Heart right ventricle (tissue), 16 donors: Measurements from ENCODE around the gene CENPM. TPM values are rescaled to one million over a fixed set of nuclear protein-coding genes. Genes with fewer than 3 reads are reported as not detected.

Experiments
- ATAC-seq, 8 donors: fragments of 200-7000 bp; cut with Tn5 transposase; one replicate each; pipeline ENCODE4 v1.9.1; 2020; ENCODE audit warnings: mild to moderate bottlenecking in 8 of 8, moderate library complexity in 8 of 8, moderate number of reproducible peaks in 1 of 8
- DNase-seq, 2 donors: peaks; one replicate each; pipeline ENCODE4 v3.0.0-alpha.2; 2020
- H3K27ac ChIP-seq, 10 donors: fragments of 200-600 bp; sonication (generic) in 2 of 10; one replicate each; pipeline versions ENCODE4 v1.5.0 to v1.8.0; 2020 to 2022; ENCODE audit warnings: mild to moderate bottlenecking in 3 of 10
- H3K27me3 ChIP-seq, 7 donors: fragments of 200-600 bp; one replicate each; pipeline ENCODE4 v1.8.0; 2021 to 2022; ENCODE audit warnings: mild to moderate bottlenecking in 2 of 7
- H3K36me3 ChIP-seq, 9 donors: fragments of 200-600 bp; sonication (generic) in 1 of 9; one replicate each; pipeline versions ENCODE4 v1.5.0 to v1.8.0; 2020 to 2022; ENCODE audit warnings: mild to moderate bottlenecking in 2 of 9
- H3K4me1 ChIP-seq, 9 donors: fragments of 200-600 bp; sonication (generic) in 1 of 9; one replicate each; pipeline versions ENCODE4 v1.5.0 to v1.8.0; 2020 to 2022; ENCODE audit warnings: mild to moderate bottlenecking in 4 of 9
- H3K4me3 ChIP-seq, 10 donors: fragments of 200-600 bp; sonication (generic) in 2 of 10; one replicate each; pipeline versions ENCODE4 v1.5.0 to v1.8.0; 2020 to 2022; ENCODE audit warnings: mild to moderate bottlenecking in 7 of 10, moderate library complexity in 2 of 10
- H3K9me3 ChIP-seq, 11 donors: fragments of 200-600 bp in 10 of 11; sonication (generic) in 2 of 11; one replicate each; pipeline versions ENCODE4 v1.5.0 to v1.8.0; 2013 to 2022; ENCODE audit warnings: mild to moderate bottlenecking in 2 of 11, control low read depth in 1 of 11, moderate library complexity in 1 of 11
- CTCF ChIP-seq, 9 donors: fragments of 200-600 bp; sonication (generic) in 2 of 9; IDR thresholded peaks; one replicate each; pipeline versions ENCODE4 v1.5.0 to v1.8.0; 2021 to 2022; ENCODE audit warnings: antibody characterized with exemption in 9 of 9, mild to moderate bottlenecking in 5 of 9, moderate library complexity in 1 of 9
- WGBS, 2 donors: extraction: QIAGEN DNeasy Blood & Tissue Kit; methylation state at CpG; one replicate each; pipeline ENCODE4 v1.1.7; 2013; ENCODE audit warnings: inconsistent platforms in 1 of 2; 5-methylcytosine and 5-hydroxymethylcytosine counted together
- intact Hi-C, 10 donors: fragments of 100-400 bp; cut with DNase I; formaldehyde crosslinking; loops; one replicate each; pipeline versions ENCODE4 v1.11.1 to v1.14.2; 2022
- polyA plus RNA-seq, 2 donors: library from polyadenylated mRNA; stranded (reverse); fragments of 200-250 nt; gene quantifications; one replicate each; pipeline ENCODE4 v1.2.3, GENCODE V29; 2013
- total RNA-seq, 10 donors: library from RNA; stranded (reverse); fragmentation: NEBNext Ultra II Directional in 3 of 10; extraction: Animal tissue kit (Norgen Biotek cat#: 25700) in 3 of 10; gene quantifications; one replicate each; pipeline versions ENCODE4 v1.2.1 to v1.2.4, GENCODE V29; 2021 to 2023
- donor health status: Arrhythmogenic right ventricular cardiomyopathy.
- donor health status: ischemic (EF 13 %, LVEDD 7.1; RV severe dilation, severe dysfunction).
- donor health status: healthy with polysubstance abuse.
- donor health status: DM: no; HTN: yes; CAD: no.
- donor health status: DM: no; HTN: no; CAD: no.
- donor health status: ischemic (EF 25% LVEDD 6.9; RV normal size, moderate dysfunction).
- donor health status: ischemic (EF 25% LVEDD 5.7; RV mildly dilated, moderate dysfunction).
- donor health status: healthy.
- donor health status: DM: yes; HTN: yes; CAD: no.
- donor health status: Ischemic cardiomyopathy.
- donor health status: ischemic (EF 35%, LVEDD 5.7; RV mildly dilated, moderate dysfunction).
- donor health status: nonischemic (EF 11% LVEDD 7.7; RV severe dilation, severe dysfunction).
- donor health status: DM: yes; HTN: yes; CAD: no.
- donor health status: PGD.
- donor health status: ischemic (EF 29% LVEDD 5.4; RV normal size, mild dysfunction).
- donor health status: nonischemic (EF 23%, LVEDD 6.1; RV moderate dilation, normal function).

Gene CENPM
- total and polyA plus RNA-seq, 12 donors, result 0.34 to 3.5 (median 0.77) TPM; not detected in 4

GRCh38 chr22:41976070-41976901 is 29.3 kb upstream of the CENPM start:
- Histone ChIP-seq H3K9me3 (no peaks in the 10 kb centered on the region), H3K27me3 (peaks cover 0 to 70% (median 65%) of the 10 kb centered on the region in 7 donors), H3K36me3 (no peaks in the 10 kb centered on the region), H3K27ac (no peak overlapping the region), H3K4me3 (peak overlapping the region in 9 of 10 donors; percentile 21 to 54 (median 47)), H3K4me1 (peaks cover 0 to 6% (median 5%) of the 10 kb centered on the region in 9 donors)
- DNase-seq (peak in 1 of 2 donors; percentile 34), ATAC-seq (peak in 2 of 8 donors; percentile 42 to 71)
- TF ChIP-seq CTCF (IDR thresholded peaks at IDR 0.05), result no peak
- 3 to 6% methylated on average over 26 to 72 of the region's 72 CpGs for WGBS, 2 donors
- intact Hi-C loops, result loop anchor here in 3 of 10 donors (1.0 to 10.0 kb wide), 3 partner anchors 44 to 499 kb away; no protein-coding TSS in a partner anchor

- Histone ChIP-seq H3K9me3 (no peaks in the 10 kb centered on the region), H3K36me3 (no peaks in the 10 kb centered on the region), H3K4me1 (peaks cover 0 to 6% (median 5%) of the 10 kb centered on the region in 9 donors), H3K27me3 (peaks cover 0 to 78% (median 68%) of the 10 kb centered on the region in 7 donors), H3K27ac (no peak overlapping the region), H3K4me3 (no peak overlapping the region)
- no peak for DNase-seq
- 66 to 70% methylated on average over 12 of the region's 12 CpGs for WGBS, 2 donors
- TF ChIP-seq CTCF (IDR thresholded peaks at IDR 0.05), result no peak
- intact Hi-C loops, result loop anchor here in 3 of 10 donors (1.0 to 10.0 kb wide), 3 partner anchors 45 to 499 kb away; no protein-coding TSS in a partner anchor
- ATAC-seq, result no peak
Observed at GRCh38 chr22:41975299-41976069, 28.5 kb upstream of the CENPM start.

- intact Hi-C loops, result loop anchor here in 2 of 10 donors (10.0 kb wide), 2 partner anchors 470 to 500 kb away; no protein-coding TSS in a partner anchor
Observed at GRCh38 chr22:41974691-41975290, 27.8 kb upstream of the CENPM start.

More at GRCh38 chr22:41974691-41975290, 27.8 kb upstream of the CENPM start:
- H3K9me3 ChIP-seq, result no peaks in the 10 kb centered on the region
- WGBS, 2 donors, result 77 to 80% methylated on average over 10 of the region's 10 CpGs
- no peak for DNase-seq
- no peak for ATAC-seq
- no peak for TF ChIP-seq CTCF (IDR thresholded peaks at IDR 0.05)
- H3K27me3 ChIP-seq, result peaks cover 0 to 79% (median 68%) of the 10 kb centered on the region in 7 donors
- H3K4me3 ChIP-seq, result no peak overlapping the region
- H3K36me3 ChIP-seq, result no peaks in the 10 kb centered on the region
- H3K27ac ChIP-seq, result no peak overlapping the region
- peaks cover 0 to 6% (median 5%) of the 10 kb centered on the region in 9 donors for H3K4me1 ChIP-seq
